Effector CD4-positive, alpha-beta T cell (primary cell): Measurements from ENCODE around the gene MBP.

ENCODE experiments used
- DNase-seq: peaks from one replicate; pipeline ENCODE4 v3.0.0-alpha.2; 2020

Gene MBP

DNA sequence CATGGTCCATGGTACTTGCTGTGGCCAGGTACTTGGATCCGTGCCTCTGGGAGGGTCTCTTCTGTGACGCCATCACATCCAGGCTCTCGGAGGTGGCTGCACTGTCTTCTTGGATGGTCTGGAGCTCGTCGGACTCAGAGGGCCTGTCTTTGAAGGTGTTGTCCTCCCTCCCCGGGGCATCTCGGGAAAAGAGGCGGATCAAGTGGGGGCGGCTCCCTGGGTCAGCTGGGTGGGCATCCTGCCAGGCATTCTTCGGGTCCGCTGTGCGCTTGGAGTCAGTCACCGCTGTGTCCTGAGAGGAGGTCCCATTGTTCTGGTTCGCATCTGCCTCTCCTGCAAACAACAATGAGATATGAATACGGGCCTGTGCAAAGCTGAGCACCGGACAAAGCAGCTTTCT lies 115.6 kb downstream of the MBP start:
- no peak for DNase-seq

DNA sequence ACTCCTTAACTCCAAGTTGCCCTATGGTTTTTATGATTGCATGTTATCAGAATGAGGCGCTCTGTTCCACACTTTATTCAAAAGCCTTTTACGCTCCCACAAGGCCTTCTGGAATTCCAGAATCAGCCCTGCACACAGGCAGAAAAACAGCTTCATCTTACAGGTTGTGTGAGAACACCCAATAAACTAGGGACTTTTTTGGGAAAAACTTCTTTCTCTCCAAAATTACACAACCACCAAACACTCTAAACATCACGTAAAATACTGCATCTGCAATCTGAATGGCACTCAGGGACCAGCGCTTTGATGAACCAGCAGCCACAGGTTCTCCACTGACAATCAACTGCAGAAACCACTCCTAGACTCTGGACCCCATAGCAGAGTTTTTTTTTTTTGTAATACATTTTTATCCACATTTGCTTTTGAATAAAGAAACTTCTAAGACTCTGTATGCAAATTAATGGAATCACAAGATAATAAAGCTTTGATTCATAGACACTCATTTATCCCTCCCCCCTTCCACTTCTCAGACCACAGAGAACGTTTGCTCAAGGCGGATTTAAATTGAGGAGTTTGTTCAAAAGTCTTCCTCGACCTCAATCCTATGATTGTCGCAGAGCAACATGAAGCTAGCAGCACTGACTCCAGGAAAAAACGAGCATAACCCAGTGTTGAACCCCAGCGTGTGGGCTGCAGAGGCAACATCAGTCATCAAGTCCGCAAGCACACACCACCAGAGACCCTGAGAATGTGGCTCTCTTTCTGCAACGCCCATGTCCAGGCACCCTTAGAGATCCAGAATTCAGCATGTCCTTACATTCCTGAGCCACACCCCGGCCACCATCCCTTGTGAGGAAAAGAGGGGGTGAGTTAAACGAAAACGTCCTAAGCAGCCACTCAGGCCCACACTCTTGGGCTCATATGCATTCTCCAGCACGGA lies 116.5 kb downstream of the MBP start:
- DNase-seq: no peak

- no peak for DNase-seq
These were observed 117.4 kb downstream of the MBP start for GRCh38 chr18:77015169-77015568.

DNA sequence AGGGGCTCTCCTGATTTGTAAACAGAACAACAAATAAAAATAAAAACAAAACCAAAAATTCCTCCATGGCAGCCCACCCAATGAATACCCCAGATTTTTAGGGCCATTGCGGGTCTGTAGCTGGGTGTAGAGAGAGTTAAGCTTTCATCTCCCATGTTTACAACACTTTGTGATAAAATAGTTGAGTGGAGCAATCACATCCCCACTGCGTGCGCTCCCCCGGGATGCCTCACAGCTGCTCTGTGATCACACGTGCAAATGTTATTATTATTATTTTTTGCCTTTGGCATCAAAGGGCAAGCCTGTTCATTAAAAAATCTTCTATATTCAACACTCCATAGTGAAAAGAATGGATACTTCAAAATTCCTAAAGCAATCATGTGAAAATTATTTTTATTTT lies 118.0 kb downstream of the MBP start:
- no peak for DNase-seq

GRCh38 chr18:77013811-77014521 lies 118.6 kb downstream of the MBP start:
- no peak for DNase-seq

DNA sequence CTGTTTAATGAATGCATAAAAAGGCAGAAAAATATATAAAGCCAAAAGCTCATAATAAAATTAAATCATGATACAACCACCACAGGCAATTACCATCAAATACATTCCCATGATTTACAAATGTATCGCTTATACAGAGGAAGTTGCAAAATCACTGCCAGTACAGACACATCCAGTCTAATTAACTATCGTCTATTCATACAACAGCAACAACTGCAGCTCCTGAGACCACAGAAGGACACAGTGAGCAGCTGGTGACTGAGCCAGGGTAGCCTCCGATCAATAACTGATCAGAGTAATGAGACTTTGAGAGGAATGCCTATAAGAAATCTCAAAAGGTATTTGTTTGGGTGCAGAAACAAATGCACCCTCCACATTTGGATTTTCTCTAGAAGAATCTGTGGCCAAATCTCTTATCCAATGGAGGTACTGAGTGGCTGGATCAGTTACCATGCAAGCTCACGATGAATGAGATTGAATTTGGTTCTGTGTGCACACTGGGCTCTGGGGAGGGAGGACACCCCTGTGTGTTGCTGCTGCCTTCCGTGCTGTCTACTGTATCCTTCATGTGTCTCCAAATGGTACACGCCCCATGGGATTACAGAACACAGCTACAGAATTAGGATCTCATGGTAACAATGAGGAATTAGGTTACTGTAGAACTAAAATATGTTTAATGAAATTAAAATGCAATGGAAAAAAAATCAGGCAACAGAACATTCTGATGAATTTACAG lies 119.6 kb downstream of the MBP start:
- no peak for DNase-seq

GRCh38 chr18:77012120-77012519 lies 120.5 kb downstream of the MBP start:
- no peak for DNase-seq

GRCh38 chr18:77009675-77010074 lies 122.9 kb downstream of the MBP start:
- DNase-seq: no peak

GRCh38 chr18:77008576-77009315 lies 123.8 kb downstream of the MBP start:
- no peak for DNase-seq

GRCh38 chr18:77008006-77008405 lies 124.6 kb downstream of the MBP start:
- DNase-seq: no peak

GRCh38 chr18:77007251-77007650 lies 125.3 kb downstream of the MBP start:
- no peak for DNase-seq

DNA sequence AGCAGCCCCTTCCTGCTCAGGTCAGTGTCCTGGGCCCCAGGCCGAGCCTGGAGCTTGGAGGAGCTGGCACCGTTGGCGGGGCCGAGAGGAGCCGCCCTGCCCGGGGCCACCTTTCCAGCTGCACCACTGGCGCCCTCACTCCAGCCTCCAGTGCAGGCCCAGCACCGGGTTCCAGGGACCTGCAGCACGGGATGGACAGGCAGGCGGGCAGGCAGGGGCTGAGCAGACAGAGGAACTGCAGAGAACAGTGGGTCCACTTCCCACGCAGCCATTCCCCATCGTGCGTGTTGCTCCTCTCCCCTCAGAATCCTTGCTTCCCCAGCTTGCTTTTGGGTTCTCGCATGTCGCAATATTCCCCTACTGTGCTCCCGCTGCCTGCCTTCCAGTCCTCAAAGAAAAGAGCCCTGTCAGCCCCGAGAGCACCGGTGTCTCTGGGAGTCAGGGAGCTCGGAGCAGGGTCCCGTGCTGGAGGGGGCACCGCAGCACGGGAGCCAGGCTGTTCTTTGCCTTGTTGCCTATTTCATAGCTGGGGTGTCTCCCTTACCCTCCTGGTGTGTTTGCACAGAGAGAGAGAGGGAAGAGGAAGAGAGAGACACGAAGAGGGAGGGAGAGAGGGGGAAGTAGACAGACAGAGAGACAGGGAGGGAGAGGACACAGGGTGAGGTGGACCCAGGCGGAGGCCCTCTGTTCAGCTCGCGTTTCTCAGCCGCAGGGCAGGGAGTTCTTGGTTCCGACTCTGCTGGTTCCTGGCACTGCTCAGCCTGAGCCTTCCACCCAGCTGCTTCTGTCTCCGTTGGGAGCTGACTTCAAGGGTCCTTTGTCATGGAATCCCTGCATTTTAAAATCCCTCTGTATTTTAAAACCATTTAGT lies 126.0 kb downstream of the MBP start:
- DNase-seq: no peak

DNA sequence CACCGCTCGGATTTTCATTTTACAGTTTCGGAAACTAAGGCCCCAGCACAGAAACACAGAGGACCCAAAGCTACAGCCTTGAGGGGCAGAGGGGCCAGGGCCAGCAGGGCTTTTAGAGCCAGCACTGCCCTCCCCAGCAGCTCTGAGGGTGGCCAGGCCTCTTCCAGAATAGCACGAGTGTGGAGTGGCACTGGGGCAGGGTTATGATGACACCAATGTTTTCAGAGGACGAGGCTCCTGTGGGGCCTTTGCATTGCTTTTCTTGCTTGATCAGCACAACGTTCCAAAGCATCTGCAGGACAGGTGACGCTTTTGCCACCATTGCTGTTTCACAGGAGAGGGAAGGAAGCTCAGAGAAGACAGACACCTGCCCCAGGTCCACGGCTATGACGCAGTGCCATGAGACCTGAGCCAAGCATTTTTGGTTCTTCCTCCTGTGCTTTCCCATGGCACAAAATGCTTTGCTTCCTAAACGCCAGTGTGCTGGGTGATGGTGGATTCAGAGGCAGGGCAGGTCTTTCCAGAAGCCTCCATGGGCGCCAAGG lies 126.9 kb downstream of the MBP start:
- DNase-seq: no peak

DNA sequence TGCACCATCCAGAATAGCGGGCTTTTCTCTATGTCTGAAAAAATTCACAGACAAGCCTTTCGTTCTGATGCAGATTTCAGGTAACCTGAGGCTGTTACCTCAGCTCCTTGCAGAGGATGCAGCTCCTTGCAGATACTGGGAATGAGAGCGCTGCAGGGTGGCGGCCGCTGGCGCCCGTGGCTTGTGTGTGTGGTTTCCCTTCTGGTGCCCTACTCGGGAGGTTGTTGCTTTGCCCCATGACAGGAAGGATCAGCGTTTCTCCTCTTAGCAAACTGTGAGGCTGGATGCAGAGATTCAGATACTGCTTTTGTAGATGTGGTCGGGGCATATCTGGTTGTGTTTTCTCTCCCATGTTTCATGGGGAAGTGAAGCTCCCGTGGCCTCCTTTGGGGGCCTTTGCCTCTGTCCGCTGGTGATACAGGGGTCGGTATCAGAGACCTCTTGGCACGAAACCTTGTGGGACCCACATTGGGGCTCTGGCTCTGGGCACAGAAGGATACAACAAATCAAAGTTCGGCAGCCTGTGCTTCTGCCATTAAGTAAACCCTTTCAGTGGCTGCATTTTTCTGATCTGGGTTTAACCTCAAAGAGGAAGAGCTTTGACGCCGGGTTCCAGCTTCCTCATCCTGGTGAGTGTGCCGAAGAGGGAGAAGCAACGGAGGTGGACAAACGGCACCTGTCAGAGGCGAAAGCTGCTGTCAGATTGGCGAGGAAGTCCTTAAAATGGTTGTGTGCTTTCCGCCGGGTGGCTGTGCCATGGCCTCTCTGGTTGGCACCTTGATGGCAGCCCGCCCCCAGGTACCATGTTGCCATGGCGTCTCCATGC lies 127.8 kb downstream of the MBP start:
- DNase-seq: no peak

DNA sequence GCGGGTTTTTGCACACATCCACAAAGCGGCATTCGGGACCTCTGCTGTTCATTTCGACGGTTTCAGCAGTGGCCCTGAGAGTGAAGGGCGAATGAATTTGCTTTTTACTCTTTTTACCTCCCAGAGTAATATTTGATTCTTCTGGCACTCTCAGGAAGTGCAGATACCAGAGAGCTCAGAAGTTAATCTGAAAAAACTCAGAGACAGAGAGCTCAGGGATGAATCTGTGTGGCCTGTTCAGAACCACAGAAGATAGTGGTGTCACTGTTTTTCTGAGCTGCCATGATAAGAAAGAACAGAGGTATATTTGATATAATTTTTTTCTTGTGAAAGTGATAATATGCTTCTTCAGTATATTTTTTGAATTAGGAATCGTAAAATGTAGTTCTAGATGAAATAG lies 129.3 kb downstream of the MBP start:
- DNase-seq: no peak

- DNase-seq: no peak
These were observed 130.1 kb downstream of the MBP start for GRCh38 chr18:77002496-77002895.

GRCh38 chr18:77001979-77002378 lies 130.6 kb downstream of the MBP start:
- DNase-seq: no peak

GRCh38 chr18:77001041-77001440 lies 131.5 kb downstream of the MBP start:
- DNase-seq: no peak

GRCh38 chr18:77000527-77000926 lies 132.1 kb downstream of the MBP start:
- peak; percentile 45 for DNase-seq

DNA sequence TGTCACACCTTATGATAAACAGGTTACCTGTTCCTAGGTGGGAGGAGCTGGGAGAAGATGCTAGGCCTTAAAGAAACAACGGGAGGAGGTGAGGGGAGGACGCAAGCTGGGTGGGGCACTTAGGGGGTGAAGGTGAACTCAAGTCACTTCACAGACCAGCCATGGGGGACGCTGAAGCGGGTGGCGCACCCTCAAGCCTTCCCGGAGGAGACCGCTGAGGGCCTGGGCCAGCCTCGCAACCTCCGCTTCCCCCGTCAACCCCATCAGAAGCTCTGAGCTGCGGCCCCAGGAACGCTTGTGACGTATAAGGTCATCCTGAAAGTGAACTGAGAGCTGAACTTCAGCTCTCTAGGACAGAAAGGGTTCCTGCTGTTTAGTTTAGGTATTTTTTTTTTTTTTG lies 133.5 kb downstream of the MBP start:
- DNase-seq: no peak
